Right hindlimb (tissue), 1 donor: ENCODE data around the gene MAP3K9.
"Not testable (repeated sequence)": the region's sequence is repeated elsewhere in the genome, so short reads cannot be mapped to it uniquely, and the experiment has no call there.

Experiments
- DNase-seq: peaks from one replicate; pipeline ENCODE4 v3.0.0-alpha.2; 2018

The MAP3K9 gene

GRCh38 chr14:70809225-70810219 lies at the start of gene MAP3K9:
TSS of gene MAP3K9 (minus strand) at chr14:70809513. CDS start at chr14:70809171, 342 bp downstream.
- peak; percentile 74 for DNase-seq

GRCh38 chr14:70858641-70859040 lies 49.3 kb upstream of the MAP3K9 start:
- DNase-seq: no peak

GRCh38 chr14:70857496-70857890 lies 48.2 kb upstream of the MAP3K9 start:
- DNase-seq: no peak

GRCh38 chr14:70856851-70857495 lies 47.7 kb upstream of the MAP3K9 start:
- DNase-seq: no peak

- DNase-seq: no peak
These were observed 46.2 kb upstream of the MAP3K9 start for GRCh38 chr14:70855486-70855885.

GRCh38 chr14:70853658-70854057 lies 44.3 kb upstream of the MAP3K9 start:
- not testable (repeated sequence) for DNase-seq

GRCh38 chr14:70847406-70848090 lies 38.2 kb upstream of the MAP3K9 start:
- DNase-seq: no peak

GRCh38 chr14:70845601-70846000 lies 36.3 kb upstream of the MAP3K9 start:
- no peak for DNase-seq

- DNase-seq: no peak
These were observed 33.6 kb upstream of the MAP3K9 start for GRCh38 chr14:70842851-70843462.

- no peak for DNase-seq
These were observed 28.8 kb upstream of the MAP3K9 start for GRCh38 chr14:70838076-70838475.

GRCh38 chr14:70836946-70837345 lies 27.6 kb upstream of the MAP3K9 start:
- DNase-seq: no peak

- DNase-seq: no peak
These were observed 24.6 kb upstream of the MAP3K9 start for GRCh38 chr14:70833884-70834283.

GRCh38 chr14:70832561-70833305 lies 23.4 kb upstream of the MAP3K9 start:
- DNase-seq: no peak

- DNase-seq: no peak
These were observed 21.9 kb upstream of the MAP3K9 start for GRCh38 chr14:70830998-70831781.

GRCh38 chr14:70828188-70828587 lies 18.9 kb upstream of the MAP3K9 start:
- no peak for DNase-seq

GRCh38 chr14:70827752-70828151 lies 18.4 kb upstream of the MAP3K9 start:
- no peak for DNase-seq

- DNase-seq: no peak
These were observed 18.0 kb upstream of the MAP3K9 start for GRCh38 chr14:70827347-70827746.

- no peak for DNase-seq
These were observed 14.0 kb upstream of the MAP3K9 start for GRCh38 chr14:70823281-70823680.

- peak; percentile 37 for DNase-seq
These were observed 13.3 kb upstream of the MAP3K9 start for GRCh38 chr14:70822530-70823185.
